Measurements from ENCODE around the gene TRAF7.

Gene TRAF7

GRCh38 chr16:2147981-2148671, 7.5 kb upstream of the TRAF7 start, which contains the start of gene RAB26:
RAB26 (plus strand) TSS chr16:2148625; CDS start chr16:2148784, 159 bp downstream.
- peak; percentile 42 for DNase-seq (ENCODE audit: low spot score)

- DNase-seq (ENCODE audit: low spot score) = no peak
Measured at GRCh38 chr16:2148714-2149629, 6.6 kb upstream of the TRAF7 start.

- no peak for DNase-seq (ENCODE audit: low spot score)
Measured at GRCh38 chr16:2149630-2150417, 5.8 kb upstream of the TRAF7 start.

GRCh38 chr16:2150418-2151187, 5.0 kb upstream of the TRAF7 start:
- no peak for DNase-seq (ENCODE audit: low spot score)

GRCh38 chr16:2151188-2152091, 4.1 kb upstream of the TRAF7 start:
- no peak for DNase-seq (ENCODE audit: low spot score)

- no peak for DNase-seq (ENCODE audit: low spot score)
Measured at GRCh38 chr16:2152695-2153506, 2.7 kb upstream of the TRAF7 start.

GRCh38 chr16:2154533-2155090, 970 bp upstream of the TRAF7 start:
- DNase-seq (ENCODE audit: low spot score) = no peak

GRCh38 chr16:2155977-2156848, 631 bp downstream of the TRAF7 start:
- no peak for DNase-seq (ENCODE audit: low spot score)

- no peak for DNase-seq (ENCODE audit: low spot score)
Measured at GRCh38 chr16:2156849-2157224, 1.3 kb downstream of the TRAF7 start.

GRCh38 chr16:2157480-2158261, 2.1 kb downstream of the TRAF7 start:
- no peak for DNase-seq (ENCODE audit: low spot score)

GRCh38 chr16:2158262-2158638, 2.7 kb downstream of the TRAF7 start:
- DNase-seq (ENCODE audit: low spot score) = no peak

GRCh38 chr16:2159175-2159838, 3.7 kb downstream of the TRAF7 start:
- DNase-seq (ENCODE audit: low spot score) = no peak

- no peak for DNase-seq (ENCODE audit: low spot score)
Measured at GRCh38 chr16:2160915-2161551, 5.5 kb downstream of the TRAF7 start.

GRCh38 chr16:2161911-2162310, 6.3 kb downstream of the TRAF7 start:
- DNase-seq (ENCODE audit: low spot score) = no peak

GRCh38 chr16:2162676-2163118, 7.1 kb downstream of the TRAF7 start:
- DNase-seq (ENCODE audit: low spot score) = no peak

- no peak for DNase-seq (ENCODE audit: low spot score)
Measured at GRCh38 chr16:2163211-2163881, 7.8 kb downstream of the TRAF7 start.

All from CD4-positive, alpha-beta T cell treated with Interleukin-6 at 100 ng/mL for 8 hours (primary cell).